WTC11 (cell line): ENCODE results near the gene IRAK1.

ENCODE experiments used
- CTCF ChIP-seq: fragments of 200-600 bp; IDR thresholded peaks from 2 replicates; pipeline ENCODE4 v1.8.0; 2022; ENCODE audit warnings: antibody characterized with exemption
- E2F1 ChIP-seq: sonication (generic); formaldehyde crosslinking; IDR thresholded peaks from 2 replicates; pipeline ENCODE4 v1.8.0; 2022; ENCODE audit warnings: mild to moderate bottlenecking, missing genetic modification reagents
- MAX ChIP-seq: sonication (generic); formaldehyde crosslinking; IDR thresholded peaks from 2 replicates; pipeline ENCODE4 v1.8.0; 2022; ENCODE audit warnings: mild to moderate bottlenecking, missing genetic modification reagents
- NFE2L1 ChIP-seq: sonication (generic); formaldehyde crosslinking; IDR thresholded peaks from 2 replicates; pipeline ENCODE4 v1.8.1; 2023; ENCODE audit warnings: missing genetic modification reagents
- PRDM15 ChIP-seq: sonication (generic); formaldehyde crosslinking; IDR thresholded peaks from 2 replicates; pipeline ENCODE4 v1.8.0; 2022; ENCODE audit warnings: missing genetic modification reagents
- SMAD4 ChIP-seq: sonication (generic); formaldehyde crosslinking; IDR thresholded peaks from 2 replicates; pipeline ENCODE4 v1.8.0; 2022; ENCODE audit warnings: mild to moderate bottlenecking, missing genetic modification reagents
- ZNF138 ChIP-seq: sonication (generic); formaldehyde crosslinking; conservative IDR thresholded peaks from 2 replicates; pipeline ENCODE4 v1.8.1; 2022; ENCODE audit warnings: mild to moderate bottlenecking, moderate library complexity, missing genetic modification reagents
- ZNF263 ChIP-seq: sonication (generic); formaldehyde crosslinking; IDR thresholded peaks from 2 replicates; pipeline ENCODE4 v1.8.1; 2022; ENCODE audit warnings: low read depth, mild to moderate bottlenecking, moderate library complexity, missing genetic modification reagents
- ZNF512 ChIP-seq: sonication (generic); formaldehyde crosslinking; IDR thresholded peaks from 2 replicates; pipeline ENCODE4 v1.8.1; 2022; ENCODE audit warnings: missing genetic modification reagents, borderline replicate concordance

GRCh38 chrX:154059231-154059630 lies 39.5 kb upstream of the IRAK1 start:
- TF ChIP-seq SMAD4 (CRISPR knock-in tag): no peak
- no peak for TF ChIP-seq CTCF
- no peak for TF ChIP-seq NFE2L1 (CRISPR knock-in tag)
- TF ChIP-seq E2F1 (CRISPR knock-in tag): no peak
- TF ChIP-seq PRDM15 (CRISPR knock-in tag): no peak
- no peak for TF ChIP-seq ZNF138 (CRISPR knock-in tag)
- TF ChIP-seq ZNF263 (CRISPR knock-in tag): no peak
- no peak for TF ChIP-seq ZNF512
- no peak for TF ChIP-seq MAX (CRISPR knock-in tag)
